H1 (cell line): Measurements from ENCODE around the gene PNPLA1. TPM values are rescaled to one million over a fixed set of nuclear protein-coding genes. Genes with fewer than 3 reads are reported as not detected.

Experiments used
- CTCF ChIA-PET: fragments of 300-600 bp; sonication (Branson Sonifier 250); formaldehyde crosslinking; loops from one replicate; lab custom pipeline; 2021; ENCODE audit not compliant: partially characterized antibody; lab: Charles Lee
- POLR2A ChIA-PET: fragments of 300-600 bp; sonication (Branson Sonifier 250); formaldehyde crosslinking; loops from one replicate; lab custom pipeline; 2021; ENCODE audit warnings: inconsistent platforms; ENCODE audit not compliant: partially characterized antibody; lab: Charles Lee
- DNase-seq, 2 experiments: peaks; one replicate each; pipeline versions ENCODE4 v3.0.0 to v3.0.0-alpha.2; 2010 to 2022; ENCODE audit warnings: low spot score in 2 of 2, low read depth in 1 of 2, mixed read lengths in 1 of 2
- FAIRE-seq: peaks from 2 replicates; lab custom pipeline; 2011; peaks lifted over from hg19 to GRCh38; lab: Jason Lieb, UNC
- H2AFZ ChIP-seq: 2 replicates; pipeline ENCODE4 v1.8.1; 2012; ENCODE audit warnings: low read length, inconsistent platforms
- H2AK5ac ChIP-seq: 2 replicates; pipeline ENCODE4 v1.6.1; 2013; ENCODE audit warnings: low read depth, low read length
- H2BK120ac ChIP-seq: replicated peaks from 2 replicates; pipeline ENCODE3; 2013; ENCODE audit warnings: low read depth, low read length, inconsistent platforms
- H2BK12ac ChIP-seq: 2 replicates; pipeline ENCODE4 v1.6.1; 2013; ENCODE audit warnings: low read depth, low read length
- H2BK15ac ChIP-seq: 2 replicates; pipeline ENCODE4 v1.6.1; 2013; ENCODE audit warnings: low read length
- H2BK20ac ChIP-seq: 2 replicates; pipeline ENCODE4 v1.6.1; 2013; ENCODE audit warnings: low read length
- H2BK5ac ChIP-seq: 2 replicates; pipeline ENCODE4 v1.6.1; 2013; ENCODE audit warnings: low read depth, low read length
- H3K14ac ChIP-seq: 2 replicates; pipeline ENCODE4 v1.6.1; 2013; ENCODE audit warnings: inconsistent platforms; ENCODE audit not compliant: insufficient read length
- H3K18ac ChIP-seq: 2 replicates; pipeline ENCODE4 v1.6.1; 2013; ENCODE audit warnings: low read length; ENCODE audit errors: extremely low read depth
- H3K23ac ChIP-seq: 2 replicates; pipeline ENCODE4 v1.6.1; 2013; ENCODE audit warnings: inconsistent platforms; ENCODE audit not compliant: insufficient read length
- H3K23me2 ChIP-seq: 2 replicates; pipeline ENCODE4 v1.6.1; 2013; ENCODE audit warnings: low read depth, low read length
- H3K27ac ChIP-seq: 2 replicates; pipeline ENCODE4 v1.6.1; 2011; ENCODE audit warnings: low read depth, low read length, inconsistent platforms
- H3K27me3 ChIP-seq, 4 experiments: replicated peaks in 1 of 4; 1 replicate in 1 of 4; 2 replicates in 3 of 4; pipeline versions ENCODE4 v1.6.1 to v1.8.1; 2011 to 2013; ENCODE audit warnings: low read length in 3 of 4, mild to moderate bottlenecking in 3 of 4, inconsistent platforms in 2 of 4, mixed read lengths in 2 of 4, moderate library complexity in 1 of 4; ENCODE audit not compliant: control insufficient read depth in 3 of 4, insufficient read depth in 3 of 4; ENCODE audit errors: extremely low read depth in 1 of 4
- H3K36me3 ChIP-seq, 4 experiments: 2 replicates each; pipeline versions ENCODE4 v1.6.1 to v1.8.1; 2011 to 2013; ENCODE audit warnings: mild to moderate bottlenecking in 4 of 4, low read length in 3 of 4, moderate library complexity in 2 of 4, control low read depth in 1 of 4, inconsistent platforms in 1 of 4; ENCODE audit not compliant: insufficient read depth in 4 of 4, control insufficient read depth in 2 of 4
- H3K4ac ChIP-seq: replicated peaks from 2 replicates; pipeline ENCODE3; 2013; ENCODE audit warnings: low read length, low read depth, mixed read lengths, inconsistent platforms; ENCODE audit not compliant: insufficient read length
- H3K4me1 ChIP-seq, 4 experiments: replicated peaks in 1 of 4; 1 replicate in 1 of 4; 2 replicates in 3 of 4; pipeline versions ENCODE4 v1.6.1 to v1.8.1; 2011 to 2013; ENCODE audit warnings: low read length in 3 of 4, inconsistent platforms in 2 of 4, mixed read lengths in 1 of 4; ENCODE audit not compliant: insufficient read depth in 4 of 4, control insufficient read depth in 3 of 4
- H3K4me2 ChIP-seq, 2 experiments: 2 replicates each; pipeline versions ENCODE4 v1.6.1 to v1.8.1; 2011 to 2013; ENCODE audit warnings: low read depth in 2 of 2, low read length in 2 of 2, control low read depth in 1 of 2, inconsistent platforms in 1 of 2, mild to moderate bottlenecking in 1 of 2; ENCODE audit not compliant: insufficient read depth in 1 of 2
- H3K4me3 ChIP-seq, 4 experiments: fragments of 200-600, 300-600 bp in 1 of 4; sonication (generic), shearing (Covaris generic), sonication (Bioruptor Twin) in 1 of 4; 2 replicates each; pipeline versions ENCODE4 v1.5.1 to v1.8.1; 2011 to 2016; ENCODE audit warnings: low read length in 4 of 4, low read depth in 3 of 4, control low read depth in 2 of 4, inconsistent platforms in 2 of 4, mild to moderate bottlenecking in 2 of 4, mixed read lengths in 1 of 4, moderate library complexity in 1 of 4; ENCODE audit not compliant: insufficient read depth in 2 of 4; ENCODE audit errors: extremely low read depth in 1 of 4
- H3K56ac ChIP-seq: replicated peaks from 2 replicates; pipeline ENCODE3; 2013; ENCODE audit warnings: low read depth, mild to moderate bottlenecking, mixed read lengths, low read length, inconsistent platforms; ENCODE audit not compliant: insufficient read length
- H3K79me1 ChIP-seq: 2 replicates; pipeline ENCODE4 v1.6.1; 2013; ENCODE audit warnings: low read depth, low read length, control low read depth
- H3K79me2 ChIP-seq, 2 experiments: 2 replicates each; pipeline versions ENCODE4 v1.6.1 to v1.8.1; 2012 to 2013; ENCODE audit warnings: low read length in 2 of 2, mild to moderate bottlenecking in 2 of 2, inconsistent platforms in 1 of 2; ENCODE audit not compliant: insufficient read depth in 2 of 2, control insufficient read depth in 1 of 2
- H3K9ac ChIP-seq, 4 experiments: replicated peaks in 1 of 4; 1 replicate in 1 of 4; 2 replicates in 3 of 4; pipeline versions ENCODE4 v1.6.1 to v1.8.1; 2011 to 2013; ENCODE audit warnings: low read depth in 3 of 4, low read length in 3 of 4, control low read depth in 2 of 4, mild to moderate bottlenecking in 2 of 4, moderate library complexity in 2 of 4, inconsistent platforms in 1 of 4; ENCODE audit errors: extremely low read depth in 1 of 4
- H3K9me3 ChIP-seq, 2 experiments: 2 replicates each; pipeline versions ENCODE4 v1.6.1 to v1.8.1; 2012 to 2013; ENCODE audit warnings: mild to moderate bottlenecking in 2 of 2, moderate library complexity in 2 of 2, control low read depth in 1 of 2, inconsistent platforms in 1 of 2, low read depth in 1 of 2, low read length in 1 of 2, mixed read lengths in 1 of 2; ENCODE audit not compliant: insufficient read depth in 2 of 2
- H4K20me1 ChIP-seq, 2 experiments: replicated peaks in 1 of 2; 2 replicates each; pipeline versions ENCODE3 to v1.8.1; 2011 to 2013; ENCODE audit warnings: inconsistent platforms in 2 of 2, low read length in 2 of 2, mild to moderate bottlenecking in 1 of 2; ENCODE audit not compliant: insufficient read depth in 2 of 2, control insufficient read depth in 1 of 2
- H4K5ac ChIP-seq: 2 replicates; pipeline ENCODE4 v1.6.1; 2013; ENCODE audit warnings: low read length, low read depth, mixed read lengths, inconsistent platforms; ENCODE audit not compliant: insufficient read length
- H4K8ac ChIP-seq: 2 replicates; pipeline ENCODE4 v1.8.0; 2013; ENCODE audit warnings: mild to moderate bottlenecking, moderate library complexity, low read length, inconsistent platforms; ENCODE audit not compliant: insufficient read depth; ENCODE audit errors: extremely low read depth
- H4K91ac ChIP-seq: replicated peaks from 2 replicates; pipeline ENCODE3; 2013; ENCODE audit warnings: low read length, mixed read lengths, inconsistent platforms; ENCODE audit not compliant: insufficient read length
- KDM5A ChIP-seq: fragments of 200-600 bp; IDR thresholded peaks from 2 replicates; pipeline ENCODE4 v1.7.1; 2012; ENCODE audit warnings: mild to moderate bottlenecking, low read length, inconsistent platforms, mixed read lengths
- SUZ12 ChIP-seq: fragments of 200-600 bp; sonication (generic); IDR thresholded peaks from 2 replicates; pipeline ENCODE4 v1.6.1; 2012; ENCODE audit warnings: mild to moderate bottlenecking, inconsistent platforms, low read length, moderate library complexity, mixed read lengths
- TEAD4 ChIP-seq: IDR thresholded peaks from 2 replicates; pipeline ENCODE4 v1.6.1; 2012; ENCODE audit warnings: low read depth, low read length, inconsistent platforms, mixed read lengths
- WGBS, 2 experiments: shearing (Covaris generic) in 1 of 2; methylation state at CpG; one replicate each; pipeline versions ENCODE4 v1.1.6 to v1.1.7; 2013 to 2015; ENCODE audit warnings: low lambda C conversion rate in 2 of 2, mixed read lengths in 2 of 2, inconsistent platforms in 1 of 2, low coverage in 1 of 2, missing lambda C conversion rate in 1 of 2; ENCODE audit not compliant: insufficient replicate concordance in 2 of 2, insufficient coverage in 1 of 2, insufficient read length in 1 of 2; ENCODE audit errors: extremely low coverage in 1 of 2, missing lambda C conversion rate in 1 of 2; 5-methylcytosine and 5-hydroxymethylcytosine counted together
- long read RNA-seq, 2 experiments: library from RNA in 1 of 2; library from capped mRNA in 1 of 2; stranded (forward); transcript quantifications; one replicate each; pipeline ENCODE4 v2.0.0, GENCODE V29; 2021; ENCODE audit warnings: inconsistent platforms in 1 of 2
- polyA minus RNA-seq, 3 experiments: library from RNA; depleted of rRNA, polyadenylated mRNA; stranded (reverse); fragments of >200 nt; gene quantifications; 1 replicate in 2 of 3; 2 replicates in 1 of 3; pipeline ENCODE4 v1.2.3, GENCODE V29; 2011
- polyA plus RNA-seq, 7 experiments: library from polyadenylated mRNA; depleted of rRNA in 3 of 7; stranded (reverse) in 5 of 7; unstranded in 2 of 7; fragments of >200 nt in 5 of 7; fragments of 200-250 nt in 2 of 7; gene quantifications; 1 replicate in 5 of 7; 2 replicates in 1 of 7; 4 replicates in 1 of 7; pipeline versions ENCODE4 v1.2.1 to v1.2.3, GENCODE V29; 2011 to 2013; ENCODE audit warnings: missing spikeins in 2 of 7, mixed read lengths in 2 of 7
- total RNA-seq: library from RNA; stranded (reverse); fragmentation: NEBNext Ultra II Directional; extraction: Animal tissue kit (Norgen Biotek cat#: 25700); gene quantifications from 2 replicates; pipeline ENCODE4 v1.2.1, GENCODE V29; 2021
- TF ChIP-seq, protein P1 (sequence below): IDR thresholded peaks from 2 replicates; pipeline ENCODE4 v1.6.1; 2012; ENCODE audit warnings: low read length, inconsistent platforms

The PNPLA1 gene, protein sequence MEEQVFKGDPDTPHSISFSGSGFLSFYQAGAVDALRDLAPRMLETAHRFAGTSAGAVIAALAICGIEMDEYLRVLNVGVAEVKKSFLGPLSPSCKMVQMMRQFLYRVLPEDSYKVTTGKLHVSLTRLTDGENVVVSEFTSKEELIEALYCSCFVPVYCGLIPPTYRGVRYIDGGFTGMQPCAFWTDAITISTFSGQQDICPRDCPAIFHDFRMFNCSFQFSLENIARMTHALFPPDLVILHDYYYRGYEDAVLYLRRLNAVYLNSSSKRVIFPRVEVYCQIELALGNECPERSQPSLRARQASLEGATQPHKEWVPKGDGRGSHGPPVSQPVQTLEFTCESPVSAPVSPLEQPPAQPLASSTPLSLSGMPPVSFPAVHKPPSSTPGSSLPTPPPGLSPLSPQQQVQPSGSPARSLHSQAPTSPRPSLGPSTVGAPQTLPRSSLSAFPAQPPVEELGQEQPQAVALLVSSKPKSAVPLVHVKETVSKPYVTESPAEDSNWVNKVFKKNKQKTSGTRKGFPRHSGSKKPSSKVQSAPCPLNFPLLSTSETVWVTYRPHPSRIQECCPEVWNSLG
- total RNA-seq = not detected in 2 replicates
- polyA plus RNA-seq (2011; rRNA removed) = not detected in 2 replicates
- not detected for polyA plus RNA-seq (2011; cell fraction: cytosol; rRNA removed)
- polyA plus RNA-seq (2011; cell fraction: nucleus; rRNA removed) = not detected
- not detected in 4 replicates for polyA plus RNA-seq (2012, experiment 1 of 2)
- polyA plus RNA-seq (2012, experiment 2 of 2) = not detected
- polyA plus RNA-seq (2013, experiment 1 of 2) = not detected
- not detected for polyA plus RNA-seq (2013, experiment 2 of 2)
- polyA minus RNA-seq (2011; rRNA and poly(A)+ RNA removed) = not detected in 2 replicates
- polyA minus RNA-seq (2011; cell fraction: cytosol; rRNA and poly(A)+ RNA removed) = not detected
- polyA minus RNA-seq (2011; cell fraction: nucleus; rRNA and poly(A)+ RNA removed) = not detected
- long read RNA-seq, experiment 1 = 0 reads
- long read RNA-seq, experiment 2 = 0 reads

DNA sequence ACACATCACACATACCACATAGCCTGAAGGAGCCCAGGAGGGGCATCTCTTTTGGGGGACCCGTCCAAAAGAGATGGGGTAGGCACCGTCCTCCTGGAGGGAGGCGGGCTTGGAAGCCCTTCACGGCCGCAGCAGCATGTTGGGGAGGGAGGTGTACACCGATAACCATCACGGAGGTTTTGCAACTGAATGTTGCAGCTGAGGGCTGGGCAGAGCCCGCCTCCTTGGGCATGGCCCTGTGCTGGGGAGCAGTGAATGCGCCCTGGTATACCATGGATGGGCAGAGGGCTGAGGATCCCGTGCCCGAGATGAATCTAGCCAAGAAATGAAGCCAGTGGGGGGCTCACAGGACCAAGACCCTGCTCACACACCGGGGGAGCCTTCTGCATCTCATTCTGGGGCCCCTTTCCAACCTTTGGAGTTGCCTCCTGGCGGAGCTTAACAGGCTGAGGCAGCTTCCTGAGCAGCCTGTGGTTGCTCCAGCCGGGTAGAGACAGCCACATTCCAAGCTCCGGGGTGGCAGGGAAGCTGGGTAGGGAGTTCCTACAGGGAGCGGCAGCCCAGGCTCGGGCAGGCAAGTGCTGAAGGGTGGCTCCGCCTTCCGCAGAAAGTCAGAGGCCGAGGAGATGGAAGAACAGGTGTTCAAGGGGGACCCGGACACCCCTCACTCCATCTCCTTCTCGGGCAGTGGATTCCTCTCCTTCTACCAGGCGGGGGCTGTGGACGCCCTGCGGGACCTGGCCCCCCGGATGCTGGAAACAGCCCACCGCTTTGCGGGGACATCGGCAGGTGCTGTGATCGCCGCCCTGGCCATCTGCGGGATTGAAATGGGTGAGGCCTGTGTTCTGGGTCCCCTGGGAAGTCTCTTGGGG lies at the start of gene PNPLA1:
Gene PNPLA1, plus strand, starts transcription at position 227 of the 872 bp plus-strand sequence. Its CDS starts 400 bp downstream, at position 627.
- DNase-seq (peak in 1 of 2 experiments; percentile 52), FAIRE-seq (no peak)
- Histone ChIP-seq H3K79me1 (no peaks in the 10 kb centered on the region), H2BK12ac (peak within 1 kb of the TSS; percentile 17; the same call in 1 of the 2 replicates), H3K9ac (no peak within 1 kb of the TSS), H4K8ac (peak within 1 kb of the TSS; percentile 35), H3K27me3 (no peaks in the 10 kb centered on the region), H2BK20ac (no peak within 1 kb of the TSS), H2AFZ (0 out of 2 replicates have a peak within 1 kb of the TSS, but pooled peaks have one; percentile 10), H4K5ac (no peak within 1 kb of the TSS), H2BK15ac (no peak within 1 kb of the TSS), H3K14ac (no peak within 1 kb of the TSS), H3K4me1 (peaks cover 0 to 5% (median 0%) of the 10 kb centered on the region in 4 experiments; a peak in 2 of 7 replicates), H4K20me1 (no peaks in the 10 kb centered on the region), H3K4ac (no peak within 1 kb of the TSS), H3K4me3 (no peak within 1 kb of the TSS), H3K79me2 (no peaks in the 10 kb centered on the region), H3K18ac (peak within 1 kb of the TSS; percentile 40; the same call in 1 of the 2 replicates), H3K23me2 (no peaks in the 10 kb centered on the region), H3K27ac (no peak within 1 kb of the TSS), H2AK5ac (no peak within 1 kb of the TSS), H3K56ac (no peak within 1 kb of the TSS), H3K36me3 (no peaks in the 10 kb centered on the region), H3K9me3 (no peaks in the 10 kb centered on the region), H2BK5ac (no peak within 1 kb of the TSS), H3K4me2 (no peak within 1 kb of the TSS), H2BK120ac (no peak within 1 kb of the TSS), H3K23ac (no peak within 1 kb of the TSS), H4K91ac (no peak within 1 kb of the TSS)
- CTCF ChIA-PET = interaction anchor here (0.5 to 1.0 kb wide), 2 partner anchors 13 to 775 kb away, joined by 4 read pairs; no protein-coding TSS in a partner anchor
- 87% methylated on average over 30 of the region's 32 CpGs; no CpG with 5 or more reads in 1 of the 2 experiments for WGBS, 2 experiments
- POLR2A ChIA-PET = interaction anchor here (1.4 kb wide), 1 partner anchor 10 kb away, joined by 4 read pairs; no protein-coding TSS in a partner anchor
- TF ChIP-seq, protein P1, sequence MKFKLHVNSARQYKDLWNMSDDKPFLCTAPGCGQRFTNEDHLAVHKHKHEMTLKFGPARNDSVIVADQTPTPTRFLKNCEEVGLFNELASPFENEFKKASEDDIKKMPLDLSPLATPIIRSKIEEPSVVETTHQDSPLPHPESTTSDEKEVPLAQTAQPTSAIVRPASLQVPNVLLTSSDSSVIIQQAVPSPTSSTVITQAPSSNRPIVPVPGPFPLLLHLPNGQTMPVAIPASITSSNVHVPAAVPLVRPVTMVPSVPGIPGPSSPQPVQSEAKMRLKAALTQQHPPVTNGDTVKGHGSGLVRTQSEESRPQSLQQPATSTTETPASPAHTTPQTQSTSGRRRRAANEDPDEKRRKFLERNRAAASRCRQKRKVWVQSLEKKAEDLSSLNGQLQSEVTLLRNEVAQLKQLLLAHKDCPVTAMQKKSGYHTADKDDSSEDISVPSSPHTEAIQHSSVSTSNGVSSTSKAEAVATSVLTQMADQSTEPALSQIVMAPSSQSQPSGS = no peak
- no peak for TF ChIP-seq SUZ12
- TF ChIP-seq KDM5A = no peak
- peak; percentile 62; the same call in 1 of the 2 replicates for TF ChIP-seq TEAD4
